GM18517 (cell line): Measurements from ENCODE around the gene SYK.

Experiments
- ATAC-seq: cut with Tn5 transposase; IDR thresholded peaks from one replicate; pipeline ENCODE4 v1.9.1; 2021; ENCODE audit warnings: mild to moderate bottlenecking, moderate library complexity; ENCODE audit not compliant: unreplicated experiment

Gene SYK

DNA sequence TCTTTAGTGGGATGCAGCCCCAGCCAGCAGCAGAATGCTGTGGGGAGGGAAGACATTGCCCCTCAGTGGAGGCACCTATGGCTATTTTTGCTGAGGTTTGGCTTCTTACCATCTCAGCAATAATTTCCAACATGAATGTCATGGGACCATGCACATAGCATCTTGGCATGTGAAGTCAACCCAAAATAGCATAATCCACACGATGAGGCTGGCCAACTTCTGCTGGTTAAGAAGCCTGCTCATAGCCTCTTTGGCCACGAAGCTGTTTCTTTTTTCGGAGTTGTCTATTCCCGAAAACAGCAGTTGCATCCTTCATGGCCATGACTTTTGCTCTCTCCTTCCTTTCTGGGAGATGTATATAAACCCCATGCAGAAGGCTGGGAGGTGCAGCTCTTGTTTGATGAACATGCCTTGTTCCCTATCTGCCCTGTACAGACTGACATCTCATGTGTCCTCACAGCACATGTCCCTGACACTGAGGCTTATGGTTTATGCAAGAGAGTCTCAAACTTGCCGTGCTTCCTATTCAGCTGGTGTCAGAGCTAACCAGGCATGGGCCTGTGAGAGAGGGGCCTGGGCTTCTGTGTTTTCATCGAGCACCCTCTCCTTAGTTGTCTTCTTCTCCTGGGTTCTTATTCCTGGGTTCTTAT, 45.3 kb downstream of the SYK start:
- ATAC-seq: no peak

DNA sequence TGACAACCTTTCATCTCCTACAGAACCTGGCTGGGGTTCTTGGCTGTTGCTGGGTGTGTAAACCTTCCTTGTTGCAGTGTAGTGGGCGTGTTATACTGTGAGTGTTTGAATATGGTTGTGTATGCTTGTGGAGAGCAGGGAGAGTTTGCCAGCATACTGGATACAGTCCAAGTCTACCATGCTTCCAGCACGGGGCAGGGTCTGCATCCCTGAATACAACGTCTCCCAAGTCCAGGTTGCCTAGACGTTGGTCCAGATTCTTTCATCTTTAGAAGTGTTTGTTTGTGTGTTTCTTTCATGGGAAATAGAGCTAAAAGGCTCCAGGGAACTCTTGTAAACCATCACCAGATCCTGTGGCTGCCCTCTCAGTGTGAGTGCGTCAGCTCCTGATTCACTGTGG, 46.4 kb downstream of the SYK start:
- ATAC-seq: no peak

DNA sequence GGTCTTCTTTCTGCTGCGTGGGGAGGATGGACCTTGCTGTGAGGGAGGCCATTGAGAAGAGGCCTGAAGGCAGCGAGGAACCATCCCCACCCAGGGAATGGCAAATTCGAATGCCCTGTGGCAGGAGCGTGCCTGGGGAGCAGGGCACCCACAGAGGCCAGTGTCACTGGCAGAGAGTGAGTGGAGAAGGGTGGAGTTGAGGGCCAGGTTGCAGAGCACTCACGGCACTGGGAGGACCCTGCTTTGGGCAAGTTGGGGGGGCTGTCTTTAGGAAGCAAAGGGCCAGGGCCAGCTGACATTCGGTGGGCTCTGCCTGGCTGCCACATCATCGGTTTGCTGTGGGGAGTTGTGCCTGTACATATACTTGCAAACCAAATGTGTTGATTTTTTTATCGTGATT, 47.2 kb downstream of the SYK start:
- ATAC-seq: no peak

DNA sequence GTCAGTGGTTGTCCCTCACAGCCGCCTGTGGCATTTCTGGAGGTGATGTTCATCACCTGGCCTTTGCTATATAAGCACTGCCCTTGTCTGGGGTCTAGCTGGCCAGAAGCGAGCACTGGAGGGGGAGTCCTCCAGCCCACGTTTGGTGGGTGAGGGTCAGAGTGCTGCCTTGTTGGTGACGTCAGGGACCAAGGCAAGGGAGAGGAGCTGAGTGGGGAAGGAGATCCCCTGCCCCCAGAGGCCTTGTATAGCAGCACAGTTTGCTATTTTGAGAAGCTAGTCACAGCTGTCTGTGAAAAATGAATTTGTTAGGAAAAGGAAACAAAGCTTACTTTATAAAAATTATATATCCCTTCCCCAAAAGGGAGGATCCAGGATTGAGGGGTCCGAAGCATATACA, 49.8 kb downstream of the SYK start:
- no peak for ATAC-seq

DNA sequence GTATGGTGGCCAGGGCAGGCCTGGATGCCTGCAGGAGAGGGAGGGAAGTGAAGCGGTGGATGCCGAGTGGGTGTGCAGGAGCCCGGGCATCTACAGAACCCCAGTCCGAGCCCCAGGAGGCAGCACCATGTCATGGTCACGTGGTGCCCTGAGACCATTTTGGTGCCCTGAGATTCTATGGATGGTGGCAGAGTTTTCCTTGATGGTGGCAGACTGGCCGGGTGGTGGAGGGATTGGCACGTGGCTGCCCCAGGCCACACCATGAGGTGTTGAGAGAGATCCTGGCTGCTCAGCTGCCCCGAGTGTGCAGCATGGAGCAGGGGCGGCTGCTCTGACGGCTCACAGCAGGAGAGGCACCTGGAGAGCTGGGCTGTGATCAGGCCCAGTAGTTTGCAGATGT, 52.3 kb downstream of the SYK start:
- ATAC-seq: no peak

DNA sequence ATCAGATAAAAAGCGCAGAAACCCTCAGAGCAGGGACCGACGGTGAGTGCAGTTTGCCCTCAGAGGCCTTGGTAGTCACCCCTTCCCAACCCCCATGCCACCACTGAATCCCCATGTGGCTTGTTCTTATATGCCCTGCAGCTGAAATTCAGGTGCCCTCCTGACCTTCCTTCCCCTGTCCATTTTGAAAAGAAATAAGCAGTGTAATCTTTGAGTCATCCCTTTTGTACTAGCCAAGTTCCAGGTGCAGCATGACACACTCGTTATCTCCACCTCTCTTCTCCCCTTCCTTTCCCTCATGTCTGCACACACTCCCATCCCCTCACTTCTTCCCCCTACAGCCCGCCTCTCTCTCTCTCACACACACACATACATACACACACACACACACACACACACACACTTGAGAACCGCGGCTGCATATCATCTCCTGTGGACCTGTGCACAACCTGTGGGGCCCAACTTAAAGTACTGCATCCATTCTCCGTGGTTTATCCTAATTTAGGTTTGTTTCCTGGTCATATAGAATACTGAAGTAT, 53.1 kb downstream of the SYK start:
- no peak for ATAC-seq

DNA sequence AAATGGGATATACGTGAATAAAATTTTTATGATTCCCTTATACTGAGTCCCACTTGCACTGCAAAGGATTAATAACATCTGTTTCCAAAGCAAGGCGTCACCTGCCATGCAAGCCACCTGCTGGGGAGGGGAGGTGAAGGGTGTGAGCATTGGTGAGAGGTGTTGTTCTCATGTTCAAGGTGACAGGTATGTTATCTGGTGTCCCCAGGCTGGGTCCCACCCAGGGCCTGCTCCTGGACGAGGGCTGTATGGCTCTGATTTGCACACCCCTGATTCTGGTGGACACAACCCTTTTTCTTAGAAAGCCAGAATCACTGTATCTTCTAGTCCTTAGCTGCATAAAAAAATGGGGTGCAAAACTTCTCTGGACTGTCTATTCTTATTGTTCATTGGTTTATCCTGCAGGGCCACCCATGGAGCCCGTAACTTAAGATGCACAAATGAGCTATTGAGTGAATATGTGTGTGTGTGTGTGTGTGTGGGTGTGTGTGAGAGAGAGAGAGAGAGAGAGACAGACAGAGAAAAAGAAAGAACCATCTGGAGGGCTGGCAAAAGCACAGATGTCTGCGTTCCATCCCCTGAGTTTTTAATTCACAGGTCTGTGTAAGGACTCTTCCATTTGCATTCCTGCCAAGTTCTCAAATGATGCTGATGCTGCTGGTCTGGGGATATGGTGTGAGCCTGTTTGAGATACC, 53.7 kb downstream of the SYK start:
- no peak for ATAC-seq

DNA sequence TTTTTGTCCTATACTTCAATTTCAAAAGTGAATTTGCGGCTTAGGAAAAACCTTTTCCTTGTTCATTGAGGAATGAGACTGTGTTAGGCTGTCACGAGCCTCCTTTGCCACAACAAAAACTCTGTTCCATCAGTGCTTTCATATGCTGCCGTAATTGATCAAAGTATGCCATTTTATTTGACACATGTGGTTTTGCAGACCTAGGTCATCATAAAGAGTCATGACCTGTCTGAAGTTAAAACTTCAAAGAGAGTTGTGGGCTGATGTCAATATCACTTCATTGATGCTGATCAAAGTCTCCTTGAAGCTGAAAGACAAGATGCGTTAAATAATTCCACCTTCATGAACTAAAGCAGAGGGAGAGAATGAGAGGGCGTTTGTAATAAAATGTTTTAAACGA, 55.5 kb downstream of the SYK start:
- no peak for ATAC-seq

DNA sequence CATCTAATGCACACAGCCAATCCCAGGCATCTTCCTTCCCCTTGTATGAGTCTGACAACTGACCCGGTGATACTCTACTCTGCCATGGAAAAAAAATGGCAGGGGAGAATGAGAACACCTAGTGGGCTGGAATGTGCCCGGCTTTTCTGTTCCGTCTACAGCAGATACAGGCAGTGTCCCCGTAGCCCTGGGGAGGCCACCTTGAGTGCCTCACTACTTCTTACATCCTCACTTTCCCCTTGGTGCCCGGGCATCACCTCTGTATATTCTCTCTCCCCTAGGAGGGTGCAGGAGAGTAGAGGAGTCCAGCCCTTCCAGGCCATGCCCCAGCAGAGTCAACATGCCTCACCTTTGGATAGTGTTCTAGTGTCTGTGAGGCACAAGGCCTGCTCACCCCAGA, 56.2 kb downstream of the SYK start:
- no peak for ATAC-seq

DNA sequence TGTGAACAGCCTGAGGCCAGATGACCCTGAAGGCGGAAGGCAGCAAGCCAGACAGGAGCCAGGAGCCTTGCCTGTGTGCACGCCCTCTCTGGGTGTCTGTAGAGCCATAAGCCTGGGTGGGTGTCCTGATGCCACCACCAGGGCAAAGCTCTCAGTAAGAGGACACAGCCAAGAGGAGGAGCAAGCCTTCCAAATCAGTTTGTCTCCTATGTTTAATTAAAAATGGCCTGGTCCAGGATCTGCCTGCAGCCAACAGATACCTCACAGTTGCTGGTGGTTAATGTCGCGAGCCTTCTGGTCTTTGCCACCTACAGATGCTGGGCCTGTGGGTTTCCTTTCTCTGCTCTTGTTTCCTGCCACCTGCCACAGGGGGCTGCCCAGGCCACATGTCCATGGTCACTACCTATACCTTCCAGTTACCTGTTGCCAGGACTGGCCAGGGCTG, 56.9 kb downstream of the SYK start:
- ATAC-seq: no peak

DNA sequence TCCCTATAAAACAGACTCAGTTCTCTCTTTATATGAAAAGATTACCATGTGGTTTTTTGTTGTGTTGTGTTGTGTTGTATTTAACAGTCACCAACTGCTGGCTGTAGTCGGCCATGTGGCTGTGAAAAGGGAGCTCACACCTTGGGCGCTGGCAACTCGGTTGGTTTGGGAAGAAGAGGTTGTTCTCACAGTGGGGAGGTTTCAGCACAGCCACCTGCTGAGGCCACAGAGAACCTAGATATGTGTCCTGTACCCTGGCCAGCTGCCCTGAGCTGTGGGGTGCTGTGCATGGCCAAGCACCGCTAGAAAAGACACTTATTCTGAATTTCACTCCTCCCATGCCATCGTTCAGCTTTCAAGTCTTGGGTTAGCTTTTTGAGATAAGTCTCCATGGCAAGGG, 58.8 kb downstream of the SYK start:
- no peak for ATAC-seq

DNA sequence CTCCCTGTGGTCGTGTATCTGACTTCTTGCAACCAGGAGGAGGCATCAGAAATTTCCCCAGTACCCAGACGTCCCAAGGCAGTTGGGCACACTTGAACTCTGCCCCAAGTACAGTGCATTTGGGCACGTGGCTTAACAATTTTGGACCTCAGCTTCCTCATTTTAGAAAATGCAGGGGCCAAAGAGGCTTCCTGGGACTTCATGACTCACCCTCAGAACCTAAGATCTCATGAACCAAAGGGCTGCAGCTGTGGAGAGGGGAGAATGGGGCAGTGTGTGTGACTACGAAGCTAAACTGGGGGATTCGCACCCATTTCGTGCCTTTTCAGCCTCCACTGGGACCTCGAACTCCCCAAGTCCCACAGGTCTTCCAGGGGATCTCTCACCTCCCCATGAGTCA, 59.2 kb downstream of the SYK start:
- ATAC-seq: no peak

DNA sequence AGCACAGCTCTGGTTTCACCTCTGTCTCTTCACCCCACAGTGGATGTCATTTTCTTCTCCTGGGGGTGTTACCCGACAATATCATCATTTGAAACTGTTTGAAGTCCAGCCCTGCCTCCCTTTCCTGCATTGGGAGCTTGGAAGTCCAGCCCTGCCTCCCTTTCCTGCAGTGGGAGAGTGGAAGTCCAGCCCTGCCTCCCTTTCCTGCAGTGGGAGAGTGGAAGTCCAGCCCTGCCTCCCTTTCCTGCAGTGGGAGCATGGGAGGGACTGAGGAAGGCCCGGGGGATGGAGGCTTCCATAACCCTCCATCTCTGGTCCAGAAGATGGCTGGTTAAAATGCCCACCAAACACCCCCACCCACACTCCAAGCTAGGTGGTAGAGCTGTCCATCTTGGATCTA, 59.8 kb downstream of the SYK start:
- ATAC-seq: no peak

DNA sequence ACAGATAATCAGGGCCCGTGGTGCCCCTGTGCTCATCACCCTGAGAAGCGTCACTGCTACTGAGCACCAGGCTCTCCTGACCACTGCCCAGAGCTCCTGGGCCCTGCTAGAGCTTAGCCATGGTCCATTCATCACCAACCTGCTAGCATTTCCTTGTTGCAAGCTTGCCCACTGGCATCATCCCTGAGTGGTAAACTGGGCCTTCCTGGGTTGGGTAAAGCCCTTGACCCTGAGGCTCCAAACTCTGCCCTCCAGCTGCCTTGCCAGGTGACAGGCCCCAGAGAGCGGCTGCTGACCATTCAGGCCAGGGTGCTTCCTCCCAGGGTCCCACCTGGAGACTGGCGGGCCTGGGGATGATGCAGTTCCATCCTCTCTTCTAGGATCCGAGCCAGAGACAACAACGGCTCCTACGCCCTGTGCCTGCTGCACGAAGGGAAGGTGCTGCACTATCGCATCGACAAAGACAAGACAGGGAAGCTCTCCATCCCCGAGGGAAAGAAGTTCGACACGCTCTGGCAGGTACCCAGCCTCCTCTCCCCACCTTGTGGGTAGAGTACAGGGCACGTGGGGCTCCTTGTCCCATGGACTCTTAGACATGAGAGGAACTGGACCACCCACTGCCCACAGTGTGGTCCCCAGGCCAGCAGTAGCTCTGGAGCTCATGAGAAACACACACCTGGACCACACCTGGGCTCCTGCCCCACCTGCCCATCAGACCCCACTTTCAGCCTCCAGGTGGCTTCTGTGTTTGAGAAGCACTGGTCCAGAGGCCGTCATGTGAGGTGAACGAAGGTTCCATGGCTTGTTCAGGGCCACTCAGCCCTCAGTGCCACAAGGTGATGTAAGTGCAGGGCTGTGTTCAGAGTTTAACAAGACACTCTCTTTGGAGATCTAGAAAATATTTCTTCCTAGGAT, 60.5 kb downstream of the SYK start:
- no peak for ATAC-seq

DNA sequence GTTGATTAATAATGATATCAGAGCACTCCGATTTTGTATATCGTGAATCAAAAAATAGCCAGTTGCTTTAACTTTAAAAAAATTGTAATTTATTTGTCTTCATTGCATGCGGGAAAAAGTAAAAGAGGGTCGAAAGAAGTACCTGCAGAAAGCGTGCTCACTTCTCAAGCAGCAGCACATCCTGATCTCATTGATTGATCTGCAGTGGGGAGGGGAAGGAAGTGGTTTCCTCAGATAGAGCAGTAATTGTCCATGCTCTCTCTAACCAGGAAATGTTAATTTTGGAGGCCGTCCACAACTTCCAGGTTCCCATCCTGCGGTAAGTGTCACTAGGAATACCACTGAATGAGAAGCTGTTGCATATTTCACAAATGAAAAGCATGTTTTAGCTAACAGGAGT, 63.2 kb downstream of the SYK start:
- ATAC-seq: no peak

DNA sequence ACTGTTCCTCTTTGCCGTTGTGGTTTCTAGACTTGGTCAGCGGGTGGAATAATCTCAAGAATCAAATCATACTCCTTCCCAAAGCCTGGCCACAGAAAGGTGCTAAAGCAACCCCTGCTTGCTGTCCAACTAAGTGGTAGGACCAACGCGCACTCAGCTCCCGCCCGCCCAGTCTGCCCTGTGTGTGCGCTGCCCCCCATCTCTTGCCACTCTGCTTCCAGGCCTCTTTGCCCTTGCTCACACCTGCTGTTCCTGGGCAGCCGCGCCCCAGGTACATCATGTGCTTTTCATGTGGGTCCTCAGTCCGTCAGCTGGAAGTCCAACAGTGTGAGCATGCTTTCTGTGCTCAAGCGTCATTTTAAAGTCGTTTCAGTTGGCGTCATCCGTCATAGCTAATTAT, 65.5 kb downstream of the SYK start:
- ATAC-seq: no peak

DNA sequence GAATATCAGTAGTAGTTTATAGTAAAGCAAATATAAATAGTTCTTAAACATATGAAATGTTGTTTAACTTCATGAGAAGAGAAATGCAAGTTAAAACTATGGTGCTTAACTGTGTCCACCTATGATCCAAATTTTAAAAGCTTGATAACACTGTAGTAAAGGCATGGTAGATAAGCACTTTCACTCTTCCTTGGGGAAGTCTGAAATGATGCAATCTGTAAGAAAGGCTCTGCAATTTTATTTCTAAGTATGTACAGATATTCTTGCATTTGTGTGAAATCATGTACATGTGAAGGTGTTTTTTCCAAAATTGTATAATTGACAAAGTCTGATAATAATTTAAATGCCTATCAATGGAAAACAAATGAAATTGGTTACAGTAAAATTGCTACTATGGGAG, 66.9 kb downstream of the SYK start:
- no peak for ATAC-seq

DNA sequence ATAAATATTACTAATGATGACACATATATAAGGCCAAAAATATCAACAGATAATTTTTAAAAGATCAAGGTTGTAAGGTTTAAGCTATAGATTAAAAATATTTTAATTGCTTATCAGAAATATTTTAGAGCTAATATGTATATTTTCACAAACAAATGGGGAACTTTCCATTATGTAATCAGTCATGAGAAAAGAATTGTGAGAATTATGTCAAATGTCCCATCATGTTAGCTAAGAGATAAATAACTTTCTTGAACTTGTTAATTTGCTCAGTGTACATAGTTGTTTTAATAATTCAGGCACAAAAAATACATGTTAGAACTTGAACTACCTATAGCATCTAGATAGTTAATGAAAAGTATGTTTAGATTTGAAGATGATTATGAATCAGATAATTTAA, 67.7 kb downstream of the SYK start:
- ATAC-seq: no peak

DNA sequence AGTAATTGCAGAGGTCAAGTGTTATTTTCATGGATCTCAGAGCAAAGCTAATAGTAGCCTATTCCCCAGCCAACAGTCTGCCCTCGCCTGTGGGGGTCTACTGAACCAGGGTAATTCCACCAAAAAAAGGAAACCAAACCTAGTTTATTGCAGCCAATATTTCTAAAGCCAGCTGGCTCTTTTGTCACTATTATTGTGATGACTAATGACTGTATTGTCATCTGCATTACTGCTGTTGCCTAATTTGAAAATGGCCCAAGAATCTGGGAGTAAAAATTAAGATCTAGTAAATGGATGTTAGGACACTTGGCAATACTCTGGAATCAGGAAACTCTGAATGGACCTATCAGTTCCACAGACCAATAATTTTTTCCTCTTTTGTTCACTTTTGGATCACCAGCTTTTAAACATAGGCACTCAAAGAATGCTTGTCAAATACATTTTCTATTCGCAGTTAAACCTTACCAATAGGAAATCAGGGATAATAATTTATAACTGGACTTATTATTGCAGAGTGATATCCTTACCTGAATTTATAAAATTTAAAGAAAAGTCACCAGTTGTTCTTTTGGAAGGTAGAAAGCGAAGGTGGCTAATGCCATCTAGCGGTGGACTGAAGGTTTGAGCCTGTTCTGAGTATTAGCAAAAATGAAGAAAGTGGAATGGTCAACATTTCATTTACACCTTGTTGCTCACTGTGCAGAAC, 69.2 kb downstream of the SYK start:
- no peak for ATAC-seq

DNA sequence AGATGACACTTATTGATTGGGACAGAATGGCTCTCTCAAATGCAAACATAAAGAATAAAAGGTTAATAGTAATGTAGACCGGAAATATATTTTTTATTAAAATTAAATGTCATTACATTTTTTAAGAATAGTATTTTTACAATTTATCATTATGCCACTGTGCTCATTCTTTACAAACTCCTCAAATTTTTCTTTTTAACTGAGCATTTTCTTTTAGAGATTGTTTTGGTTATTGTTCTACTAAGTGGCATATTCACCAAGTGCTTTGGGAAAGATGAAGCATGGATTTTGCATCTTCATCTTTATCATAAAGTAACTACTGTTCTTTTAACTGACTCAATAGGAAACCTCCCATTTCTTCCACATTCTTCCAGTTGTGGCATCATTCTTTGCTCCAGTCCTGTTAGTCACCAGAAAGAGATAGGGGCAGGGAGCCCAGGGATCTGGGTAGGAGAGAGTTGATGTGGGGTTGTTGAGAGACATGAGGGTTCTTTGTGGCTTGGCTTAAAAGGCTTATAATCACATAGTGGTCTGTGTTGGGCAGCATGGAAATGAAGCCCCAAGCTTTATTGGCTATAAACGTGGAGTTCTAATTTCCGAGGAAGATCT, 69.8 kb downstream of the SYK start:
- ATAC-seq: no peak
